Thyroid gland (tissue), 4 donors: Measurements from ENCODE around the gene MICAL3.
A peak's percentile ranks its signal among the peaks of the same experiment; 100 is the strongest.

ENCODE experiments used
- POLR2A ChIP-seq, 2 donors: fragments of 450-650 bp; IDR thresholded peaks; one replicate each; pipeline ENCODE4 v1.6.1; 2017; ENCODE audit warnings: antibody characterized with exemption in 2 of 2, mild to moderate bottlenecking in 2 of 2, moderate library complexity in 1 of 2
- TF ChIP-seq, protein P1 (sequence below), 6 experiments: fragments of 200-600 bp in 3 of 6; fragments of 450-650 bp in 3 of 6; sonication (generic) in 3 of 6; IDR thresholded peaks; one replicate each; pipeline ENCODE4 v1.5.1; 2016 to 2019; ENCODE audit warnings: antibody characterized with exemption in 6 of 6, mild to moderate bottlenecking in 2 of 6, inconsistent platforms in 1 of 6, moderate library complexity in 1 of 6

DNA sequence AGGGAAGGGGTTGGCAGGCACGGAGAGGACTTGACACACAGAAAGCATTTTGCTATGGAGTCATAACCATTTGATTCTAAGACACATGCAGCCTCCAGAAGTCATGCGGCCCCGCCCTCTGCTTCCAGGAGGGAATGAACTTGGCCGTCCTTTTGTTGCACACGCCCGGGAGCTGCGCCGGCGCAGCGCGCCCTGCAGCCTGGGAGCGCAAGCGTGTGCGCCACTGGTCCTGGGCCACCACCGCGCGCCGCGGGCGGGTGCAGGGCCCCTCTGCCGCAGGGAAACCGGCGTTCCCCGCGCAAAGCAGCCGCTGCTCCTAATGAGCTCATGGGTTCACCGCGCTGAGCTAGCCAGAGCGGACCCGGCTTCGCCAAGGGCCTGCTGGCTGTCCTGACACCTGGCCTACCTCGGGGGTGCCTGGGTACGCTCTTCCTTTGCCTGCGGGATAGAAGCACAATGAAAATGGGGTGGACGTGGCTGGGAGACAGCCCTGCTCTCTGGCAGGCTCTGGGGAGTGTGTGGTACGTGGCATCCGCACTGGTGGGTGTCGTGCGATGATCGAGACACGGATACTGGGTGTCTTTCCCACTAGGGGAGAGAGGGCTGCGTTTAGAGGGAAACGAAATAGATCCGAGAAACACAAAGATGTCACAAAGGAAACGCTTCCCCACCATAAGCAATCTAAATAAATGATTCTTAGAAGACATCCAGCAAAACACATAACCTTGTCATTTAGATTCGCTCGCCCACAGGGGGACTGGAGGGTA lies 669 bp downstream of the MICAL3 start:
- TF ChIP-seq, protein P1, sequence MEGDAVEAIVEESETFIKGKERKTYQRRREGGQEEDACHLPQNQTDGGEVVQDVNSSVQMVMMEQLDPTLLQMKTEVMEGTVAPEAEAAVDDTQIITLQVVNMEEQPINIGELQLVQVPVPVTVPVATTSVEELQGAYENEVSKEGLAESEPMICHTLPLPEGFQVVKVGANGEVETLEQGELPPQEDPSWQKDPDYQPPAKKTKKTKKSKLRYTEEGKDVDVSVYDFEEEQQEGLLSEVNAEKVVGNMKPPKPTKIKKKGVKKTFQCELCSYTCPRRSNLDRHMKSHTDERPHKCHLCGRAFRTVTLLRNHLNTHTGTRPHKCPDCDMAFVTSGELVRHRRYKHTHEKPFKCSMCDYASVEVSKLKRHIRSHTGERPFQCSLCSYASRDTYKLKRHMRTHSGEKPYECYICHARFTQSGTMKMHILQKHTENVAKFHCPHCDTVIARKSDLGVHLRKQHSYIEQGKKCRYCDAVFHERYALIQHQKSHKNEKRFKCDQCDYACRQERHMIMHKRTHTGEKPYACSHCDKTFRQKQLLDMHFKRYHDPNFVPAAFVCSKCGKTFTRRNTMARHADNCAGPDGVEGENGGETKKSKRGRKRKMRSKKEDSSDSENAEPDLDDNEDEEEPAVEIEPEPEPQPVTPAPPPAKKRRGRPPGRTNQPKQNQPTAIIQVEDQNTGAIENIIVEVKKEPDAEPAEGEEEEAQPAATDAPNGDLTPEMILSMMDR (IDR thresholded peaks at IDR 0.05), result no peak
- TF ChIP-seq POLR2A (IDR thresholded peaks at IDR 0.05), result peak in 1 of 2 donors; percentile 57
